Mesendoderm (in vitro differentiated cells): Measurements from ENCODE around the gene SEMA4C.
"Not testable (repeated sequence)": the region's sequence is repeated elsewhere in the genome, so short reads cannot be mapped to it uniquely, and the experiment has no call there.

Experiments used
- DNase-seq: peaks from one replicate; pipeline ENCODE4 v3.0.0; 2013
- H2AK5ac ChIP-seq: 2 replicates; pipeline ENCODE4 v1.6.1; 2013; ENCODE audit warnings: low read length, inconsistent platforms
- H2BK120ac ChIP-seq: 2 replicates; pipeline ENCODE4 v1.6.1; 2013; ENCODE audit warnings: low read depth, mild to moderate bottlenecking, low read length, moderate library complexity, mixed read lengths
- H2BK15ac ChIP-seq: replicated peaks from 2 replicates; pipeline ENCODE4 v1.6.1; 2013; ENCODE audit warnings: low read depth, mild to moderate bottlenecking, moderate library complexity
- H2BK5ac ChIP-seq: 2 replicates; pipeline ENCODE4 v1.6.1; 2013; ENCODE audit warnings: low read length, inconsistent platforms
- H3K18ac ChIP-seq: 2 replicates; pipeline ENCODE4 v1.6.1; 2013; ENCODE audit warnings: mild to moderate bottlenecking, low read length, mixed read lengths
- H3K23ac ChIP-seq: one replicate; pipeline ENCODE4 v1.6.1; 2013; ENCODE audit warnings: low read length
- H3K27ac ChIP-seq: 2 replicates; pipeline ENCODE4 v1.5.1; 2013; ENCODE audit warnings: low read depth, mild to moderate bottlenecking, inconsistent platforms, low read length, moderate library complexity
- H3K27me3 ChIP-seq: 2 replicates; pipeline ENCODE4 v1.6.1; 2013; ENCODE audit warnings: low read length, control low read depth, mild to moderate bottlenecking, inconsistent platforms; ENCODE audit not compliant: insufficient read depth, poor library complexity
- H3K36me3 ChIP-seq: 2 replicates; pipeline ENCODE4 v1.6.1; 2013; ENCODE audit warnings: low read length, inconsistent platforms; ENCODE audit not compliant: control insufficient read depth, insufficient read depth
- H3K4ac ChIP-seq: one replicate; pipeline ENCODE4 v1.6.1; 2013; ENCODE audit warnings: low read depth, mild to moderate bottlenecking, low read length, moderate library complexity
- H3K4me1 ChIP-seq: 2 replicates; pipeline ENCODE4 v1.6.1; 2013; ENCODE audit warnings: low read depth, low read length, inconsistent platforms; ENCODE audit not compliant: control insufficient read depth
- H3K4me2 ChIP-seq: 2 replicates; pipeline ENCODE4 v1.6.1; 2013; ENCODE audit warnings: low read length
- H3K4me3 ChIP-seq: 2 replicates; pipeline ENCODE4 v1.5.1; 2013; ENCODE audit warnings: mild to moderate bottlenecking, low read length
- H3K56ac ChIP-seq: one replicate; pipeline ENCODE4 v1.6.1; 2013; ENCODE audit warnings: low read length
- H3K79me1 ChIP-seq: 2 replicates; pipeline ENCODE4 v1.6.1; 2013; ENCODE audit warnings: low read length, inconsistent platforms
- H3K79me2 ChIP-seq: 2 replicates; pipeline ENCODE4 v1.6.1; 2013; ENCODE audit warnings: mild to moderate bottlenecking, low read length; ENCODE audit not compliant: control insufficient read depth, insufficient read depth
- H3K9ac ChIP-seq: 2 replicates; pipeline ENCODE4 v1.6.1; 2013; ENCODE audit warnings: low read length, inconsistent platforms
- H4K5ac ChIP-seq: one replicate; pipeline ENCODE4 v1.6.1; 2013; ENCODE audit warnings: low read length
- H4K8ac ChIP-seq: one replicate; pipeline ENCODE4 v1.6.1; 2013; ENCODE audit warnings: low read depth, mild to moderate bottlenecking, control low read depth, low read length, moderate library complexity
- WGBS: extraction: QIAGEN DNeasy Blood & Tissue Kit; methylation state at CpG from one replicate; pipeline ENCODE4 v1.1.7; 2013; ENCODE audit warnings: low lambda C conversion rate, missing lambda C conversion rate; ENCODE audit not compliant: insufficient coverage; ENCODE audit errors: extremely low coverage; 5-methylcytosine and 5-hydroxymethylcytosine counted together

Gene SEMA4C

DNA sequence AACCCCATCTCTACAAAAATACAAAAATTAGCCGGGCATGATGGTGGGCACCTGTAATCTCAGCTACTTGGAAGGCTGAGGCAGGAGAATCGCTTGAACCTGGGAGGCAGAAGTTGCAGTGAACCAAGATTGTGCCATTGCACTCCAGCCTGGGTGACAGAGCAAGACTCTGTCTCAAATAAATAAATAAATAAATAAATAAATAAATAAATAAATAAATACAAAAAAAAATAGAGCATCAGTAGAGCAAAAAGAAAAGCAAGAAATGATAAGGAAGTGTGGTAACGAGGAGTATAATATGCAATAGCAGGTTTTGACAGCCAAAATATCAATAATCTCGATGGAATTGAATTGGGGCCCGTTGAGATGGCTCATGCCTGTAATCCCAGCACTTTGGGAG is 19.6 kb upstream of the SEMA4C start:
- H3K23ac ChIP-seq, H3K9ac ChIP-seq, H4K8ac ChIP-seq, H3K4me2 ChIP-seq, H3K4ac ChIP-seq, H3K36me3 ChIP-seq, H4K5ac ChIP-seq, DNase-seq, H3K56ac ChIP-seq, H2BK15ac ChIP-seq, H3K18ac ChIP-seq, H2AK5ac ChIP-seq, H3K27me3 ChIP-seq, H3K4me3 ChIP-seq, H2BK5ac ChIP-seq, H3K79me1 ChIP-seq, H3K79me2 ChIP-seq, H2BK120ac ChIP-seq, H3K27ac ChIP-seq: not testable (repeated sequence)
- WGBS: no CpG with 5 or more reads among the region's 5 CpGs
- H3K4me1 ChIP-seq: peaks cover 15% of the 10 kb centered on the region

DNA sequence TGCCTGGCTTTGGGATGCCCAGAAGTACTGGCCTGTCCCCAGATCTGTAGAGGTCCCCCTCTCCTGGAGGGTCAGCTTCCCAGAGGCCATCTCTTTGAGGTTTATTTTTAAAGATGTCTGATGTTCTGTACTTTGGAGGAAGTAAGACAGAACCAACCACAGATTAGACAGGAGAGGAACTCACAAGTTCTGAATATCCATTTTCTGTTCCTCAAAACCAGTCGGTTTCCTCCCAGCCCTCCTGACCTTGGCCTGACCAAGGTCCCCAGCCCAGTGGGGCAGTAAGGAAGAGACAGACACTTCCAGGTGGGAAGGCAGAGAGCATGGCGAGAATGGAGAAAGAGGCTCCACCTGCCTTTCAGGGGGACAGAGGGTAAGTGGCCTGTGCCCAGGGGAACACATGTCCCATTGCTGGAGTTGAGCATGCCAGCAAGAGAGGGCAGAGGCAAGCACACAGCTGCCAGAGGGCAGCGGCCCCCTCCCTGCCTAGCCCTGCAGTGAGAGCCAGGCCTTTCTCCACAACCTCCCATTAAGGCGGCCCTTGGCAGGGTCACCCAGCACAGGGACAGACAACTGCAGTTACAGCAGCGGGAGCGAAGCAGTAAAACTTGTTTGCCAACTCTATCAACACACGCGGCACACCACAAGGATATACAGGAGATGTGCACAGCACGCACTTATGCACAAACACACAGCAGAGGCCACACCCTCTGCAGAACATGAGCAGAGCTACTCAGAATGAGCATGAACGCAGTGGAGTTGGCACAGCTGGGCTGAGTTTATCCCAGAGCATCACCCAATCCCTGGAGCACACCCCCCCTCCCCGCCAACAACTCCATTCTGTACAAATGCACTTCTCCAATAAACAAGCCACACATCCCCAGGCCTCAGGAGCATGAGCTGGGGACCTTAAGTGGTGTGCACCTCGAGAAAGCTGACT is 18.5 kb upstream of the SEMA4C start:
- no peak overlapping the region for H4K5ac ChIP-seq
- no peaks in the 10 kb centered on the region for H3K36me3 ChIP-seq
- H3K79me2 ChIP-seq: no peaks in the 10 kb centered on the region
- no peak overlapping the region for H3K27ac ChIP-seq
- H2BK5ac ChIP-seq: no peak overlapping the region
- H3K4me3 ChIP-seq: no peak overlapping the region
- H2BK15ac ChIP-seq: no peak overlapping the region
- no peak overlapping the region for H2BK120ac ChIP-seq
- peaks cover 15% of the 10 kb centered on the region for H3K4me1 ChIP-seq
- H2AK5ac ChIP-seq: peak overlapping the region; percentile 45
- H3K18ac ChIP-seq: no peak overlapping the region
- H3K9ac ChIP-seq: no peak overlapping the region
- no CpG with 5 or more reads among the region's 12 CpGs for WGBS
- no peak for DNase-seq
- H3K4ac ChIP-seq: no peak overlapping the region
- H3K27me3 ChIP-seq: no peaks in the 10 kb centered on the region
- H3K23ac ChIP-seq: peak overlapping the region; percentile 86
- no peak overlapping the region for H4K8ac ChIP-seq
- peak overlapping the region; percentile 62 for H3K56ac ChIP-seq
- no peak overlapping the region for H3K4me2 ChIP-seq
- no peaks in the 10 kb centered on the region for H3K79me1 ChIP-seq

DNA sequence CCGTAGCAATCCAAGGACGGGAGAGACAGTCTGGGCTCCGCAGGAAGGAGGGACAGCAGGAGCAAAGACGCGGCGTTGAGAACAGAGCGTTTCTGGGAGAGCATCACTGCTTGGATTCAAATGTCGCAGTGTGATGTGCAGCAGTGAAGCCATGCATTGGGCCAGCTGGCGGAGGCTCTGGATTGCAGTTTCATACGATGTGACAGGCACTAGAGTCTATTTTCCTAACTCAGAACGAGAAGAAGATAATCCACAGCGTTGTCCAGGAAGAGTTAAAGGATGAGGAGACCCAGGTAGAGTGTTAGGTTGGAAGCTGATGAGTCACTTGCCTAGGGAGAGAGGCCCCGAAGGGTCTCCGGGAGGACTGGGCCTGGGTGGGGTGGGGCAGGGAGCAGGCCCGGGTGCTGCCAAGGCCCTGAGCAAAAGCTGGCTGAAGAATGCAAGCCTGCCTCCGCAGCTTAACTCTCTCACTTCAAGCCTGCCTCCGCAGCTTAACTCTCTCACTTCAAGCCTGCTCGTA is 17.7 kb upstream of the SEMA4C start:
- H3K79me1 ChIP-seq: no peaks in the 10 kb centered on the region
- H2BK15ac ChIP-seq: no peak overlapping the region
- H3K4ac ChIP-seq: no peak overlapping the region
- H3K56ac ChIP-seq: peak overlapping the region; percentile 62
- DNase-seq: peak; percentile 36
- H3K4me2 ChIP-seq: no peak overlapping the region
- no peak overlapping the region for H3K23ac ChIP-seq
- no peaks in the 10 kb centered on the region for H3K36me3 ChIP-seq
- no peaks in the 10 kb centered on the region for H3K79me2 ChIP-seq
- WGBS: no CpG with 5 or more reads among the region's 18 CpGs
- H4K5ac ChIP-seq: no peak overlapping the region
- no peak overlapping the region for H2BK120ac ChIP-seq
- no peak overlapping the region for H3K18ac ChIP-seq
- H3K4me1 ChIP-seq: peaks cover 18% of the 10 kb centered on the region
- no peak overlapping the region for H2BK5ac ChIP-seq
- no peak overlapping the region for H4K8ac ChIP-seq
- no peak overlapping the region for H3K9ac ChIP-seq
- no peak overlapping the region for H3K27ac ChIP-seq
- H3K27me3 ChIP-seq: no peaks in the 10 kb centered on the region
- no peak overlapping the region for H3K4me3 ChIP-seq
- H2AK5ac ChIP-seq: peak overlapping the region; percentile 74

- Histone ChIP-seq H4K5ac (no peak overlapping the region), H2BK120ac (no peak overlapping the region), H3K27ac (no peak overlapping the region), H3K23ac (peak overlapping the region; percentile 85), H3K36me3 (no peaks in the 10 kb centered on the region), H3K4ac (no peak overlapping the region), H3K4me2 (no peak overlapping the region), H3K79me1 (no peaks in the 10 kb centered on the region), H3K4me3 (no peak overlapping the region), H2BK15ac (no peak overlapping the region), H3K27me3 (no peaks in the 10 kb centered on the region), H3K56ac (peak overlapping the region; percentile 6), H3K4me1 (peaks cover 15% of the 10 kb centered on the region), H3K9ac (no peak overlapping the region), H3K18ac (peak overlapping the region; percentile 7), H2AK5ac (peak overlapping the region; percentile 91), H2BK5ac (peak overlapping the region; percentile 63), H3K79me2 (no peaks in the 10 kb centered on the region), H4K8ac (no peak overlapping the region)
- WGBS: no CpG with 5 or more reads among the region's 23 CpGs
- DNase-seq: no peak
Observed at GRCh38 chr2:96885432-96886347, 15.8 kb upstream of the SEMA4C start.

DNA sequence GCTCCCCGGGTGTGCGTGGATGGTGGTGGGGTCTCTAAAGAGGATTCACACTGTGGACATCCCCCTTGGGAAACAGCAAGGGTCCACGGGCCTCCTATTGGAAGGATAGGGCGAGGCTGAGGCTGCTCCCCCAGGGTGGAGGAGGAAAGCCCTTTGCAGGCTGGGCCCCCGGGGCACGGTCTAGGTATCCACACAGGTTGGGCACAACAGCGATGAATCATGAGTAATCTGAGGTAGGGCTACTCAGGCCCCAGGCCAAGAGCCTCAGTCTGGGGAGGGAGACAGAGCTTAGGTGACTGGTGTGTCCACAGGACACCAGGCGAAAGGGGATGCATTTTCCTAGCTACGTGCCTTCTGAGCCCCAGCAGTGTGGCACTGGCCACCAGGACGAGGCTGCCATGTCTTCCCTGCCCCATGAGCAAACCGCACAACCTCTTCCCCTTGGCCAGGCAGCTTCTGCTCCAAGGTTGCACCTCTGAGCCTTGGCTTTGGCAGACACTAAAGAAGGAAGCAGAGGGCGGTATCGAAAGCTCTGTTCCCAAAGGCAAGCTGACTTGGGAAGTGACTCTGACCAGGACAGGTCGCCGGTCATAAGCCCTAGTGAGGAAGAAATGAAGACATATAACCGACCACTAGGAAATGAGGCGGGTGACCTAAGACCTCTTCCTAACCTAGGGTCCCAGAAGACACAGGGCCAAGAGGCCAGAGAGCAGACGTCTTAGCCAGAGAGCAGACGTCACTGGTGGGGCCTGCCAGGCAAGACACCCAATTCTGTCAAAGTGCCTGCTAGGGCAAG is 14.6 kb upstream of the SEMA4C start:
- H2BK5ac ChIP-seq: no peak overlapping the region
- no peak overlapping the region for H3K9ac ChIP-seq
- peak overlapping the region; percentile 25 for H2AK5ac ChIP-seq
- H4K5ac ChIP-seq: no peak overlapping the region
- no peak overlapping the region for H3K27ac ChIP-seq
- no peak overlapping the region for H3K4ac ChIP-seq
- no CpG with 5 or more reads among the region's 19 CpGs for WGBS
- no peak overlapping the region for H2BK15ac ChIP-seq
- no peak for DNase-seq
- H4K8ac ChIP-seq: no peak overlapping the region
- no peak overlapping the region for H3K23ac ChIP-seq
- no peak overlapping the region for H3K4me3 ChIP-seq
- H3K4me1 ChIP-seq: peaks cover 15% of the 10 kb centered on the region
- no peaks in the 10 kb centered on the region for H3K36me3 ChIP-seq
- H3K79me1 ChIP-seq: no peaks in the 10 kb centered on the region
- no peaks in the 10 kb centered on the region for H3K27me3 ChIP-seq
- no peaks in the 10 kb centered on the region for H3K79me2 ChIP-seq
- no peak overlapping the region for H3K4me2 ChIP-seq
- H3K56ac ChIP-seq: no peak overlapping the region
- H3K18ac ChIP-seq: no peak overlapping the region
- H2BK120ac ChIP-seq: no peak overlapping the region
